ENCODE results near the gene EDC3.

DNA sequence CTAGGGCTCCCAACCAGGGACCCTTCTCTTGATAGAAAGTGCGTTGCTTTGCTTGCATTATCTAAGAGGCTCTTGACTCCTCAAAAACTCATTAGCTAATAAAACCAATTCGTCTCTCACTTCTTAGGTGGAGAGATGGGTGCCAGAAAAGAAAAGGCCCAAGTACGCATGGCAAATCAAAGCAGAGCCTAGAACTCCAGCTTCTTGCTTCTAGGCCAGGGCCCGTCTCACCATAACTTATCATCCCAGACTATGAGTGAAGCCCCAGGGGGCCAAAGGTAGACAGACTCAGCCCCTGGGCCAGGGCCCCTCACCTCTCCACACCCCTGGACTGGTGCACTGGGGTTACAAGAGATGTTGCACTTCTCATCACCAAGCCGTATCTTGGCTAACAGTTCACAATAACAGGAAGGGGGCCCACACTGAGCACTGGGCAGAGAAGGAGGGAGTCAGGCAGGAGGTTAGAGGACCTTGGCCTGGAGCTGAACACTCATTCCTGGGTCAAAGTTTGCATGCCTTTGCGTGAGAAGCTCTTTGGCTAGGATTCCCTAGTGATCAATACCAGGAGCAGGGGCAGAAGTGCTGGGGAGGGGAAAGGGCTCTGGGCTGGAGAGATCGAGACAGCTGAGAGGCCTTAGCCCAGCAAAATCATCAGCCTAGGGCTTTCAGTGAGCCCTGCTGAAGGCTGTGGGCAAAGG lies 34.9 kb upstream of the EDC3 start:
- TF ChIP-seq RFX5 (IDR thresholded peaks at IDR 0.05): no peak
- TF ChIP-seq, protein P1, sequence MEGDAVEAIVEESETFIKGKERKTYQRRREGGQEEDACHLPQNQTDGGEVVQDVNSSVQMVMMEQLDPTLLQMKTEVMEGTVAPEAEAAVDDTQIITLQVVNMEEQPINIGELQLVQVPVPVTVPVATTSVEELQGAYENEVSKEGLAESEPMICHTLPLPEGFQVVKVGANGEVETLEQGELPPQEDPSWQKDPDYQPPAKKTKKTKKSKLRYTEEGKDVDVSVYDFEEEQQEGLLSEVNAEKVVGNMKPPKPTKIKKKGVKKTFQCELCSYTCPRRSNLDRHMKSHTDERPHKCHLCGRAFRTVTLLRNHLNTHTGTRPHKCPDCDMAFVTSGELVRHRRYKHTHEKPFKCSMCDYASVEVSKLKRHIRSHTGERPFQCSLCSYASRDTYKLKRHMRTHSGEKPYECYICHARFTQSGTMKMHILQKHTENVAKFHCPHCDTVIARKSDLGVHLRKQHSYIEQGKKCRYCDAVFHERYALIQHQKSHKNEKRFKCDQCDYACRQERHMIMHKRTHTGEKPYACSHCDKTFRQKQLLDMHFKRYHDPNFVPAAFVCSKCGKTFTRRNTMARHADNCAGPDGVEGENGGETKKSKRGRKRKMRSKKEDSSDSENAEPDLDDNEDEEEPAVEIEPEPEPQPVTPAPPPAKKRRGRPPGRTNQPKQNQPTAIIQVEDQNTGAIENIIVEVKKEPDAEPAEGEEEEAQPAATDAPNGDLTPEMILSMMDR (IDR thresholded peaks at IDR 0.05): no peak

Measured in A549 (cell line).